Measurements from ENCODE around the gene GSTO2.

GSTO2 gene

DNA sequence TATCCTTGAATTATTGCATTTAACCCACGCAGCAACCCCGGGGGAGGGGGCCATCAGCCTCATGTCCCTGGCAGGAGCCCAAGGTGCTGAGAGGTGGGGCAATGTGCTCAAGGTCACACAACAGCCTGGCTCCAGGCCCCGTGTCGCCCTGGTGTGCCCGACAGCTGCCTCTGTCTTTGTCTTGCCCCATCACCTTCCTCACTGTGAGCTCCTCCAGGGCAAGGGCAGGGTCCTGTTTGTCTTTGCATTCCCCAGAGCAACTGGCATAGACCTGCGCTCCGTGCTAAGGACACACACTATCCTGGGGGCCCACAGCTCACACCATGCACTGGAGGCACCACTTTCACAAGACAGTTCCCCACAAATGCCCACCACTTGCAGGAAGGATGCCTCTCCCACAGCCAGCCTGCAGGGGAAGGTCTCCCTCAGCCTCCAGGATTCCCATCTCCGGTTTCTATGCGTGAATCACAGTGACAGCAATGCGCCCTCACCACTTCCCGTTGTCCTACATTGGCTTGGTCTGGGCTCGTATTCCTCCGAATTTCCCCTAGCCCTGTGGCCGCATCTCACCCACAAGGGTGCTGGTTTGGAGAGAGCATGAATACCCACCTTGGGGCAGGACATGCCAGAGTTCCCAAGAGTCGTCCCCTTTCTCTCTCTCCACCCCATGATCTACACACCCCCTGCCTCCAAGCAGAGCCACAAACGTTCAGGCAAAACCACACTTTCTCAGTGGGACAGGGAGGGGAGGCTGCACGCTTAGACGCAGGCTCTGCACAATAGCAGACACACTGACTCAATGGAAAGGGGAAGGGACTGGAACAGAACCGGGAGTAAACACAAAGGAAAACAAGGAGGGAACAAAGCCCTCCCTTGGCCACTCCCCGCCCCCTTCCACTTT, 59.0 kb downstream of the GSTO2 start:
- peak in 1 of 2 donors; percentile 57 for DNase-seq

DNA sequence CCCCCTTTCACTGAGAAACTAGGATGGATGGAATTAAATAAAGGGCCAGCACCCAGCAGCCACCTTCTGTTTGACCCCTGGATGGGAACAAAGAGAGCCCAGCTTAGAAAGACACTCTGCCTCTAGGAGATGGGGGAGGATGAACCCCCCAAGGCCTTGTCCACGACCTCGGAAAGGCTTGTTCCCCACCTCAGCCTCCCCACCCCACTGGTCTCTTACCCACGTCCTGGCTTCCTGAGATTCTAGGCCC, 59.6 kb downstream of the GSTO2 start:
- peak in 1 of 2 donors; percentile 57 for DNase-seq

DNA sequence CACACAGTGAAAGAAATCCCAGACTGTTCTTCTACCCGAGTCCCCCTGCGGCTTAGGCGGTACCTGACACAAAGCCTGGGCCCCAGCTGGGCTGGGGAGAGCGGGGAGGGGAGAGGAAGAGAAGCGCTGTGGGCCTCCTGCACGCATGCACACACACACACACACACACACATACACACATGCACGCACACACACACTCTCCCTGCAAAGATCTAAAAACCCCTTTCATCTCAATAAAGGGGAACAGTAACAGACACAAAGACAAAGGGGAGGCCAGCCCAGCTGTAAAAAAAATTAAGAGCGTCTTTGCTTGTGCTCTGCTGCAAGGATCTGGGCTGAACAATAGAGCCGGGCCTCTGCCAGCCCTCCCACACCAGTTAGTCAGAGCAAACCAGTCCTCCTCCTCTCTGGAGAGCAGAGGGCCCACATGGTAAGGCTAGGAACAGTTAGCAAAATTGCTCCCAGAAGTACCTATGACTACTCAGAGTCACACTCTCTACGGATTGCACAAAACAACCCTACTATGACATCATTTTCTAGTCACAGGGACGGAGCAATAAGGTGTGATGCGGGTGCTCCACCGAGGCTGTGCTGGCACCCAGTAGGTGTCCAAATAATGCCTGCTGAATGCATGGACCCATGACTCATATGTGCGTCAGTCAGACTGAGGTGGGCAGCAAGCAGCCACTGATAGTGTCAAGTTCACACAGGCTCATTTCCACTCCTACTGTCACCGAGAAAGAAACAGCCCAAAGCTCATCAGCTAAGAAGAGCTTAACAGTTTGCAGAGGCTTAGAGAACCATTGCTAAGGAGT, 60.1 kb downstream of the GSTO2 start:
- DNase-seq, result peak; percentile 58 to 72

DNA sequence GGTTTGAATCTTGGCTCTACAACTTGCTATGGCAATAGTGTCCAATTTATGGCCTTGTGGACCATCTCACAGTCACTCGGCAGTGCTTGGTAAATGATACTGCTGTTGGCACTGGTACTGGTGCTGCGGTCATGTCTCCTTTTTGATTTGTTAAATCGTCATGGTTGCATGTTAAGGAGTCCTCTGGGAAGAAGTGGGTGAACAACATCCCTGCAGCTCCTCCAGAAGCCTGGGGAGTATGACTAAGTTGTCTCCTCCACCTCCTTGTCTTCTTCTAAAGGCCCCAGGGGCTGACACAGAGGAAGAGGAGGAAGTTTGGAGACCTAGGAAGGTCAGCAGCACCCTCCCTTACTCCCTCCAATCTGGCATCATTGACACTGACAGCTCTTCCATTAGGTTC, 60.8 kb downstream of the GSTO2 start:
- DNase-seq, result no peak

DNA sequence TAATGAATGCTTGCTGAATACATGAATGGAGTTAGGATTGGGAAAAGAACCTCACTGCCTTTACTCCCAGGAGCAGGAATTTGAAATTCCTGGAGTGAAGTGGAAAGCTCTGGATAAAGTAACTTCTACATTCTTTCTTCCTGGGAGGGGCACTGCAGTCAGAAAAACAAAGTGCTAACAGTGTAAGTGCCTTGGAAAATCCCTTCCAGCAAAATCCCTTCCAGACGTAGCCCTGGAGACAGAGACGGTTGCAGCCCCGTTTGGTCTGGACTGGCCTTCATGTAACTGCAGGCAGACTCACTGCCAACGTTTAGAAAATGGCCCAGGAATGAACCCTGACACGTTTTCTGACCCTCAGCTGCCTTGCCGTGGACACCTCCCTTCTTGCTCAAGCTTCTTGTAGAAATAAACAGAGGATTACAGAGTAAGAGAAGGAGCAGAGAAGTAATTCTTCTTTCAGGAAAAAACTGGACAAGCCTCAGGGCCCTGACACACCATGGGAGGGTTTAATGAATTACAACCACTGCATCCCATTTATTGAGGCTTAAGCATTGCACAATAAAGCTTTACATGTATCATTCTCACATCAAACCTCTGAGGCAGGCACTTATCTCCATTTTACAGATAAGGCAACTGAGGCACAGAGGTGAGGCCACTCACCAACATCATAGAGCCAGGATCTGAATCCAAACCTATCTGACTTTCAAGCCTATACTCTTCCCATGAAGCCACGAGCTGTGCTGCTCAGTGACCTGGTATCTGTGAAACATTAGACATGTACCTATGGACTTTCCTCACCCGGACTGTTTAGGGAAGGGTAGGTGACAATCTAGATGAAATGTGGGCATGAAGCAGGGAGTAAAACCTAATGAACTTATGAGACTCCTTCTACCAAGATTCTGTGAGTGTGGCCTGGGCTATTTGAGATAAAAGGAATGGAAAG, 61.5 kb downstream of the GSTO2 start:
- no peak for DNase-seq

DNA sequence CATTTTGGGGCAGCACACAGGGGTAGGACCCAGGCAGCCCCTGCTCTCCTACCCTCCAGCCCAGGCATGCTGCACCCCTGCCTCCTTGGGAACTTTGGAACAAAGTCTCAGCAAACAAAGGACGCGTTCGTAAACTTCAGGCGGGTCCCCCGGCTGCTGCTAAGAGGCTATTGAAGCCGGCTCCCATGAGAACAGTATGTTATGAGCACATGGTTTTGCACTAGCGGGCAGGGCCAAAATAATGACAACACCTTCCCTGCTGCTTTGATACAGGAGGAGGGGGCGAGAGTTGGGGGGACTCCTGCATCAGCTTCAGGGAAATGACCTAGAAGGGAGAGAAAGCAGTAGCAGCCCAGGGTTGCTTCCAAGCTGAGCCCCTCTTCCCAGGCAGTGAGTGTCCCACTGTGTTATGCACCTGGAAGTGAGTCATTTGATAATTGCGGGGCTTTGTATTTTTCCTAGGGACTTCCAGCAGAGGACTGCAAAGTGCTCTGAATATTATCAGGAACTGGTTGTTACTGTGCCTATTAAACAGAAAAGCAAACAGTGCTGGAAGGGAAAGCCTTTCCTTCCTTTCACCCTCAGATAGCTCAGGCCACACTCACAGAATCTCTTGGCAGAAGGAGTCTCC, 62.3 kb downstream of the GSTO2 start:
- DNase-seq, result no peak

DNA sequence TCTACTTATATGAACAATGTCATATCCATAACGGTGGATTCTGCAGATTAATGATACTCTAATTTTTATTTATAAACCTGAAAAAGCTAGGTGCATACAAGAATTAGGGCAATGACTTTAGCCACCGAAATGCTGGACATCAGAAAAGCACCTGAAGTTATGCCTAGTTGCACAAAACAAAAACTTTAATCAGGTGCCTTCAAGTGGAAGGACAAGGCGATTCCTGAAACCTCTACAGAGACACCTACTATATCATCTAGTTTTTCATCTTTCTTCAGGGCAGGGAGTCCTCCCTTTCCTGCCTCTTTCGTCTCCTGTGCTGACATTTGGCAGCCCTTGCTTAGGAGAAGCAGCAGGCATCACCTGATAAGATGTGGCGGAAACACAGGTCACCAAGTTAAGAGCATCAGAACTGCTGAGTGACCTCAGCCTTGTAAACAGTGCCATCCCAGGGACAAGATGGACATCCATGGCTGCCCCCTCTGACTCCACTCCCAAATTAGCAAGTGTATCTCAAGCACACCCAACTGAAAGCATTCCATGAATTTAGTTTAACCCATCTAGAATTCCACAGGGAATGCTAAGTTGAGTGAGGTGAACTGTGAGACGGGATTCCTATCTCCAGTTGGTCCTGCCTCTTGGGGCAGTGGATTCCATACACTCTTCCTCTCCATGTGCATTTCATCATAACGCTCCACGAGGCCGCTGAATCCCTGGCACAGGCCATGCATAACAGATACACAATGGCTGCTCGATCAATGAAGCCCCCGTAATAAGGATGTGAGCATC, 63.5 kb downstream of the GSTO2 start:
- DNase-seq, result no peak

DNA sequence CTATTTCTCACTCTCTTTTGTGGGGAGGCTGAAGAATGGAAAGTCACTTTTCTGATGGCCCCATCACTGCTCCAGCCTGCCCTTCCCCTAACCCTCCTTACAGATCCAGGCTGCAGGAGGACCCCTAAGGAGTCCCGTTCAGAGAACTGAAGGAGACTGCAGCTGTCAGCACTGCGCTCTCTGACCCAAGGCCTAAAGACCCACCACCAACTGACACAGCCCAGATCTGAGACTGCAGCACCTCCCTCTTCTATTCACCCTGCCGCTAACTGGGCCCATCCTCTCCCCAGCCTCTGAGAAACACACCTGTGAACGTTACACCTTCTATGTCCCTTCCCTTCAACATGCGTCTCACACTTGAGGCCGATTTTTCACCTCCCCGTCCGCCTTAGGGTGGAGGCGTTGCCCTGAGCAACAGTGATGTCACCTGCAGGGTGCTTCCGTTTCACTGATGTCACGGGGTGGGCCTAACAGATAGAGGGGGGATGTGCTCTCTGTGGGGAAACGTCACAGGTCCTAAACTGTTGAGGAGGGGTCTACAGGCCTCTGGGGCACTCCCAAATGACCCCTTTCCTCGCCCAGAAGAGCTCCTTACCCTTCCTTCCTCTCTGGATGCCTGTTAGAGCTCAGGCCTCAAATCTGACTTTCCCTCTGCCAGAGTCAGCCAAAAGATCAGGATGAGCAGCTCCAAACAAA, 64.2 kb downstream of the GSTO2 start:
- no peak for DNase-seq

DNA sequence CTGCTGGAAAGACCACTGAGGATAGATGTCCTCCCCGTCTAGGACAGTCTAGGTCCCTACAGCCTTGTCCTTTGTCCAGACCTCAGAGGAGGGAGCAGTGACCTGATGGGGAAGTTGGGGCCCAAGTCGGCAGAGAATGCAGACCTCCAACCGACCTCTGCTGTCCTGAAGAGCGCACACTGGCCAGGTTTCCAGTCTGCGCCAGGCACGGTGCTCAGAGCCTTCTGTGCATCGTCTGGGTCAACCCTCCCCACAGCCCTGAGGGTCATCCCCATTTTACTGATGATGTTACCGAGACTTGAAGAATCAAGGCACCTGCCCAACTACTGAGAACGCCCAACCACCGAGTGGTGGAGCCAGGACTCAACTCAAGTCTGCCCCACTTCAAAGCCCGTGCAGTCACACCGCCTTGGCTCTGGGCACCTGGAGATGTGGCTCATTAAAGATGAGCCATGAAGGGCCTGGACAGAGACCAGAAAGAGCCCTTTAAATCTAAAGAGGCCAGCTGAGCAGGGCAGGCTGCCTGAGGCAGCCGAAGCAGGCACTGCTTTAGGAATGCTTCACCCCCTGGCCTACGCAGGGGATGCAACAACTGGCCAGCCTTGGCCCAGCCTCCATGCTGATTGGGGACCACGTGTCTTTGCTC, 64.9 kb downstream of the GSTO2 start:
- DNase-seq, result no peak

DNA sequence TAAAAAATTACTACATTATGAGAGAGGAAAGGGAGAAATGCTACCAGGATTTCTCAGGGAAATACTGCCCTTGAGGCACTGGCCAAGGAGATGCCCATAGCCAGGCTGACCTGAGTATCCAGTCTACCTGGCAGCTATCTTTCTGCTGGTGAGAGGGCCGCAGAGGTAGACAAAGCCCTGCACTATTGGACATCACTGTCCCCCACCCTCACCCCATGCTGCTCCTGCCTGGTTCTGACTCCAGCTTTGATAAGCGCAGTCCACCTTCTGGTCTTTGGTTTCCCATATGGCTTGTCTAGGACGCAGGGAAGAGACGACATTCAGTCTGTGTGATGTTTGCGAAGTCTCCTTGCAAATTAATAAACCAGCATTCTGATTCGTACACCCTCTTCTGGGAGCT, 65.6 kb downstream of the GSTO2 start:
- DNase-seq, result no peak

DNA sequence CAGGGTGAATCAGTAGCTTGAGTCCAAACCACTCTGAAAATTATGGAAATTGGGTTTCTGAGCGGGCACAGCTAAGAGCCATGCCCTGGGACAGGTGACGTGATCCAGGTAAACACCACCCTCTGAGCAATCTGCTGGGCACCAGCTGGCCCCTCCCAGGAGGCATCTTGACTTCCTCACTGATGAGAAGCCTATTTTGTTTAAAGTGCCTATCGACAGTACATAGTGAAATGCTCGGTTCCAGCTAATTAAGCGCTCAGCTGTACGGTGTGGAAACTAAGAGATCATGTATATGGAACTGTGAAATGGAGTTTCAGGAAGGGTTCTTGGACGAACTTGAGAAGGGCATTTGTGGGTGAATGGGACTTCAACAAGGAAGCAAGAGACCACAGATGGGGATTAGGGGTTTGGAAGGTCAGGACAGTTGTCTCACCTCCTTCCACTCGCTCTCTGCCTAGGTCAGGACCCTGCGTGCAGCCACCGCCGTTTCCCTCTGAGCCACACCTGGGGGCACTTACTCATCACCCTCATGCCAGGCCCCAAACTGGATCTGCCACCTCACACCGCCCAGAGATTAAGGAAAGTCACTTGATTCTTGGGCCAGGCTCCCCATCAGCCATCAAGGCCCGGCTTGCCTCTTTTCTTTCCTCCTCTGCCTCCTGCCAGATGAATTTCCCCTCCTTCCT, 66.1 kb downstream of the GSTO2 start:
- no peak for DNase-seq

DNA sequence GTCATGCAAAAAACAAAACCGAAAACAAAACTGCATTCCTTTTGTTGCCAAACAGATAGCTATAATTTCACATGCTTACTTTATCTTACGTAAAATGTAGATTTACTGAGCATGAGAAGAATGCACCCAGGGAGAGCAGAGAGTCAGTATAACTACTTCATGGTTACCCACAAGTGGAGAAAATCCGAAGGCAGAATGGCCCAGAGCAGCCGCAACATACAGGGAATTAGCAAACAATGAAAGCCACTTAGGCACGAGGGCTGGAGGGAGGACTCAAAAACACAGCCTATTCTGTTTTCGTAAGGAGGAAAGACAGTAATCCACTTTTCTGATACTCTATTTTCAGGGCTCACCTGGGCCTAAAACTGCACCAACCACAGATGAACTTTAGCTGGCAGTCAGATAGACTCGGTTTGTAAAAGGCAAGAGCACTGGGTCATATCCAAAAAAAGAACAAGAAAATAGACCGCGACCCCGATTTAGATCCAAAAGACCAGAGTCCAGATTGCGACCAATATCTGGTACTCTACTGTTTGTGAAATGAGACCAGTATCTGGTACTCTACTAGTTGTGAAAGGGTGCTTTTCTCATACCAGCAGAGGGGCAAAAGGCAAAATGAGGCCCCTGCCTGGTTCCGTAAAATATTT, 68.0 kb downstream of the GSTO2 start:
- no peak for DNase-seq

DNA sequence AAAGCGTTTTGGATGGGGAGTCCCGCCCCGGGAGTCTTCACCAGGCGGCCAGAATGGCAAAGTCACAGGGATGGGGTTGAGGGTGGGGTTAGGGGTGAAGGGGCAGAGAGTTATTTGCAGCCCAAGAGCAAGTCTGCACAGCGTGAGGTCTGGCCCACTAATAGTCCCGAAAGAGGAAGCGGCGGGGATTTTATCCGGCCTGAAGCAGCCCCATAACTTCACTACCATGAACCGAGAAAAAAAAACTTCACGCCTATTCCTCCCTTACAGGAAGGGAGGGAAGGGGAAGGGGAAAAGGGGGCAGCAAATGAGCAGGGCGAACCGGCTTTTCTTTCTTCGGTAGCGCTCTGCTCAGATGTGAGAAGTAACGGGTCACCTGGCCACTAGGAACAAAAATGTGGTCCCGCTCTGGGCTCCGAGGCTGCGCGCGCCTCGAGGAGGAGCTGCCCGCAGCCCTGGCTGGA, 68.6 kb downstream of the GSTO2 start:
- DNase-seq, result no peak

DNA sequence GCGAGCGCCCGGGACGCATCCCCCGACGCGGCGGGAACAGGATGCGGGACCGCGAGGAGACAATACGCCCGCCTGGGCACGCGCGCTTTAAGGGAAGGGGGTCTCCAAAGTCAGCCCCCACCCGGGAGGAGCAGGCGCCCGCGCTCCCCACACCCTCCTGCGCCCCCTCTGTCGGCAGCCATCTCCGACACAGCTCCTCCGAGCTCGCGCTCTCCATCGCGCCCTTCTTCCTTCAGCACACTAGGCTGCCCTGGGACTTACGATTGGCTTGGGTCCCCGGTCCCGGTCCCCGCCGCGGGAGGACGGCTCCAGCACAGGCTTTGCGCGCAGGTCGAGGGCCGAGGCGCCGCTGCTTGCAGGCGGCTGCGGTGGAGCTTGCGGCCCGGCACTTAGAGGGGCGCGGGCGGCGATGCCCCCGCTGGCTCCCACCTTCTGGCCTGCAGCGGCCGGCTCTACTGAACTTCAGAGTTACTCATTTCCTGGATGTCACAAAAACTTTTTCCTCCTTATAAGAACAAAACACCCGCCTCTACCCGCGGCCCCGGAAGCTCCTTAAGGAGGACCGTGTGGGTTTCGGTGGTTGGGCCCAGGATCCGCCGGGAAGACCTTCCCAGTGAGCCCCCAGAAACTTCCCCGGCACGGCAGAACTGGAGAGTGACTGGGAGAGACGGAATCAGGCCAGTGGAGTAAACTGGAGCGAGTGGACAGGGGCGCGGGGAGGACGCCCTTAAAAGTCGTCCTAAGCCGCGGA, 69.2 kb downstream of the GSTO2 start, which contains the start of gene ITPRIP:
Gene ITPRIP, minus strand, starts transcription at position 481 of the 751 bp plus-strand sequence. CDS start 22,414 bp downstream, outside the sequence.
- peak; percentile 54 to 60 for DNase-seq

DNA sequence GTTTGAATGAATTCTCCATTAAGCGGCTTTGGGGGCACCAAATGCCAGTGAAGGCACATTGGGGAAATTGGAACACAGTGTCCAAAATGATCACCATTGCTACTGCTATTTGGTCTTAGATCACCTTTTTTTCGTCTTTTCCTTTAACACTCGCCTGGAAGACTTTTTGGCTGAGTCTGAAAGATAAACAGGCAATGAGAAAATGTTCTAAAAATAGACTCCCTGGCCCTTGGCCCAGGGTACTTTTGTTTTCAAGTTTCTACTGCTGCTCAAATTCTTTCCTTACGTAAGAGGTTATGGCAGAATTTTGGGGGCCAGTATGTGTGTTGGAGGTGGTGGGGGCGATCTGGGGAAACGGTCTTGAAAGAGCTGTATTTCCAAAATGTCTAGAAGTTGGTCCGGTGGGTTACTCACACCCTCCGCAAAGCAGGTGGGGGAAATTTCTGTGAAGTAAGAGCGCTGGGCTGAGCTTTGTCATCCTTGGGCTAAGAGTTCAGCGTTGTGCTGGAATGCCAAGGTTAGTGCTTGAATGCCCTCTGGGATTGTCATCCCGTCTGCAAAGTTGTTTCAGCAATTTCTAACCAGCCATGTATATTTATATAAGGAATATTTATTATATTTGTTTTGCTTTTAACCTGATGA, 70.6 kb downstream of the GSTO2 start:
- DNase-seq, result peak in 1 of 2 donors; percentile 53

DNA sequence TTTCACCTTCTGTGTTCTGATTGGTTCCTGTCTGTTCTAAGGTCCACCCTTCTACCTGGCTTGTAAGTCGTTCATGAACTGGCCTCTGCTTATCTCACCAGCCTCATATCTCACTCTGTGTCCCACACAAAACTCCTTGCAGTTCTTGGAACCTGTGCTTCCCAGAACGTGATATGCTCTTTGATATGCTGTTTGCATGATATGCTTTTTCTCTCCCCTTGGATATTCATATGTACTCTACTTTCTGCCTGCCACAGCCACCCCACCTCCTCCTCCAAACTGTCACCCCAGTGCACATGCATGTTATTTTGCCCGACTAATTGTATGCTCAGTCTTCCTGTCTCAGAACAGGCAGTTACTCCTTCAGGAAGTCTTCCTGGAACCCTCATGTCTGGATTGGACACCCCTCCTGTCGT, 71.1 kb downstream of the GSTO2 start:
- no peak for DNase-seq

DNA sequence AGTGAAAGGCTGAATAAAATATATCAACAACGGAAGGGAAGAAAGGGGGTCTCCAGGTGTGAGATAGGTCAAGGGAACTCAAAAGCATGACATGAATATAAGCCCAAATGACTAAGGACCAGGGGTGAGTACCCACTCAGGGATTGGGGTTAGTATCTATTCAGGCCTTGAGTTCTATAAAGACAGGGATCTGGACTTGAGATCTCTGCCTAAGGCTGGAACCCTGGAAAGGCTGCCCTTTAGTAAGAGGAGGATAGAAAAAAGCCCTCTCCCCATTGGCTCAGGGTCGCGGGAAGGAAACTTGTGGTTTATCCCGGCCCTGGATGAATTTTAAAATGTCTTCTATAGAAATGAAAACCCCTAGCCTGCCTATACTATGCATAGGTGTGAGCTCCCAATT, 71.7 kb downstream of the GSTO2 start:
- no peak for DNase-seq

DNA sequence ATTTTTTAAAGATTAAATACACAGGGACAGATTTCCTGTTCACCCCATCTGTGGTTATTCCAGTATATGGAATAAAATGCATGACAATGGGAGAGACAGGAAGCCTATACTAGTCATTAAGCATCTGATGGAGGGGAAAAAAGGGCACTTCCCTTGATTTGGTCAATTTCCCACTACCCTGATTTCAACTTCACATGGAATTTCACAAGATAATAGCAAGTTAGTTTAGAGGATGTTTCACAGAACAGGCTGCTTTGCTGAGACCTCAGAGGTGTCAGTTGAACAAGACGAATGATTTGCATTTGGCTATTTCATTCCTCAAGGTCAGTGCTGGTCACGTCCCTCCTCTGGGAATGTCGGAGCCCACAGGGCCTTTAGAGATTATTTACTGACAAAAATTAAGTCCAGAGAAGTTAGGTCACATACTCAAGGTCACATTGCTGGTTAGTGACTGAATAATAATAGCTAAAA, 74.0 kb downstream of the GSTO2 start:
- no peak for DNase-seq
